HG03064 (cell line): ENCODE measurements around the gene DHRSX.
"Not testable (repeated sequence)": the region's sequence is repeated elsewhere in the genome, so short reads cannot be mapped to it uniquely, and the experiment has no call there.

Source experiments
- ATAC-seq: cut with Tn5 transposase; IDR thresholded peaks from one replicate; pipeline ENCODE4 v1.9.1; 2021; ENCODE audit warnings: low read depth; ENCODE audit not compliant: unreplicated experiment

Gene DHRSX

DNA sequence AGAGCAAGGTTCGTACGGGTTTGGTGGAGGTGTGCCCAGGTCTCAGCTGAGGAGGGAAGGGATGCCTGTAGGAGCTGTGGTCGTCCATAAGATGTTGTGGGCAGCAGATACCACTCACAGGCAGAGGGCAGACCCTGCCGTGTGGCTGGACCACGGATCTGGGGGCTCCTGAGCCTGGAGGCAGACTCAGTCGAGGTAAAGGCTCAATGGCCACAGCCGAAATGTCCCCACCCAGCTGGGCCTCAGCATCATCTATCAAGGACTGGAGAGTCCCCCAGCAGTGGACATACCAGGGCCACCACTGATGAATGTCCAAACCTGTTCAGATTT is 98.5 kb downstream of the DHRSX start:
- ATAC-seq: no peak

DNA sequence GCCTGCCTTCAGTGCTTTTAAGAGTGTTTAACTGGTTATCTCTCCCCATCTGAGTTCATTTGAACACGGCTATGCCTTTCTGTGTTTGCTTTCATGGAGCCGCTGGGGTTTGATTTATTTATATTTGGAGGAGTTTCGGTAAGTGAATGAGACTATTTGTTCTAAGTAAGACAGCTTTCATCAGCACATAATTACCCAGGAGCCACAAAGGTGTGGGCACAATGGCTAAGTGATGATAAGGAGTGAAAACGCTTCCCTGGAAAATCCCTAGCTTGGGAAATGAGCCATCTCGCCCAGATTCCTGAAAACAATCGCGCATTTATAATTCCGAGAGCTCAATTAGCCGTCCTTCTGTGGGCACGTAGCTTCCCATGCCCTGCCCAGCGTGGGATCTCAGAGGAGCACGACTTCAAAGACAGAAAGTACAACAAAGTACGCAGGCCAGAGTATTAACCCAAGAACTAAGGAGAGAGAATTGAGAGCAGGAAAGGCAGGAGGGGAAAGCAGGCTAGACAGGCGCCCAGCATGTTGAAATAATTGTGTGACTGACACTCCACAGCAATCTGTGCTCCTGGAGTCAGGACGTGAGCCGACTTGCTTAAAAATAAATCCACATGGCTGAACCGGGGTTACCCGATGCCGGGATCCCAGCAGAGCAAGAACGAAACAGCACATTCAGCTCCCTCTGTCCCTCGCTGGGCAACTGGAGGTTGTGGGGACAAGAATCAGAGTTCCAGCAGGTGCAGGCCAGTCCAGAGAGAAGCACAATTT is 99.0 kb downstream of the DHRSX start:
- ATAC-seq: no peak

DNA sequence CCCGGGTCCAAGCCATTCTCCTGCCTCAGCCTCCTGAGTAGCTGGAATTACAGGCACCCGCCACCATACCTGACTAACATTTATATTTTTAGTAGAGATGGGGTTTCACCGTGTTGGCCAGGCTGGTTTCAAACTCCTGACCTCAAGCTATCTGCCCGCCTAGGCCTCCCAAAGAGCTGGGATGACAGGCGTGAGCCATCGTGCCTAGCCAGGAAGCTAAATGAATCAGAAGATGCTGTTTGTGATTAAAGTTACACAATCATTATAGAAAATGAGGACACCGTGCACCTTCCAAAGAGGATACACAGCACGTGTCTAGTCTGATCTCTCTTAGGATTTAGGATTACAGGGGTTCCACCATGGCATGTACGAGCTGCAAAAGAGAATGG is 99.6 kb downstream of the DHRSX start:
- no peak for ATAC-seq

DNA sequence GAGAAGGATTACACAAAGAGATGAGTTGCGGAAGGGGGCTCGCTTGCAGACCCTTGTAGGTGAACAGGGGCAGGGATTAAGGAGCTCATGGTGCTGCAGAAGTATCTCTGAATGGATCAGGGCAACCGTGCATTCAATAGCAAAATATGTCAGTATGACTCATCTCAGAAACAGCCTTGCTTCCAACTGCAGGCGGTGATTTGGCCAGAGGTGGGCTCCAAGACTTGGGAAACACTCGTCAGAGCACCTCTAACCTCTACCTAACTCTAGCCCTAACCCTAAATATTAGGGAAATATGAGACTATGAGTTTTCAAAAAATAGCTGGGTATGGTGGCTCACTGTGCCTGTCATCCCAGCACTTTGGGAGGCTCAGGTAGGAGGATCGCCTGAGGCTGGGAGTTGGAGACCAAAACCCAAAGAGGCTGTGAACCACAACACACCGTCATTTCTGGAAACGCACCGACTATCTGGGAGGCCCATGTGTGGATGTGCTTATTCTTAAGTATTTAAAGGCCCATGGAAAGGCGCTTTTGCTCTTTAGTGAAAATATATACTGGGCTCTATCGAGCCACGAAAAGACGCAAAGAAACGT is 102.6 kb downstream of the DHRSX start:
- no peak for ATAC-seq

DNA sequence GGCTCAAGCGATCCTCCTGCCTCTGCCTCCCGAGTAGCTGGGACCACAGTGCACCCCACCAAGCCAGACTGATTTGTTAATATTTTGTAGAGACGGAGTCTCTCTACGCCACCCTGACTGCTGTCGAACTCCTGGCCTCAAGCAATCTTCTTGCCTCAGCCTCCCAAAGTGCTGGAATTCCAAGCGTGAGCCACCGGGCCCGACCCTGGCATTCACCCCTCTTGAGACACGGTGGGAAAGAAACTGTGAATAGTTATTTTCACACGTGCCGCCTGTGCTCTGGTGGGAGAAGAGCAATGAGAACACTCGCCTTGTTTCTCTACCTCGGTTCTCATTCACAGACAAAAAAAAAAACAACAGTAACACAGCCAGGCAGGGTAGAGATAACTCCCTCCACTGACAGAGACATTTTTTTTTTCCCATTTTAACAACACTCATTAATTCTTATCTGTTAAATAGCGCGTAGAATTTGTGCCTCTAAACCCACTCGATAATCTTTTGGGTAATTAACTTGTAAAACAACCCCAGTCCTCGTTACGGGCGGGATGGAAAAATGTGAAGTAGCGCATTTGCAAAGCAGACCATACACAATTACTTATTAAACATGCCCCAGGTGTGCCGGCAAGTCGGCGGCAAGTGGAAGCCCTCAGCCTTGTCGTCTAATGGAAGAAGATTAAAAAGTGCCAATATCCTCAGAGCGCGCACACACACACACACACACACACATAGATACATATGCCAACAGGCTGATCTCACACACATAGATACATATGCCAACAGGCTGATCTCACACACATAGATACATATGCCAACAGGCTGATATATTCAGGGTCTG is 103.3 kb downstream of the DHRSX start:
- no peak for ATAC-seq

DNA sequence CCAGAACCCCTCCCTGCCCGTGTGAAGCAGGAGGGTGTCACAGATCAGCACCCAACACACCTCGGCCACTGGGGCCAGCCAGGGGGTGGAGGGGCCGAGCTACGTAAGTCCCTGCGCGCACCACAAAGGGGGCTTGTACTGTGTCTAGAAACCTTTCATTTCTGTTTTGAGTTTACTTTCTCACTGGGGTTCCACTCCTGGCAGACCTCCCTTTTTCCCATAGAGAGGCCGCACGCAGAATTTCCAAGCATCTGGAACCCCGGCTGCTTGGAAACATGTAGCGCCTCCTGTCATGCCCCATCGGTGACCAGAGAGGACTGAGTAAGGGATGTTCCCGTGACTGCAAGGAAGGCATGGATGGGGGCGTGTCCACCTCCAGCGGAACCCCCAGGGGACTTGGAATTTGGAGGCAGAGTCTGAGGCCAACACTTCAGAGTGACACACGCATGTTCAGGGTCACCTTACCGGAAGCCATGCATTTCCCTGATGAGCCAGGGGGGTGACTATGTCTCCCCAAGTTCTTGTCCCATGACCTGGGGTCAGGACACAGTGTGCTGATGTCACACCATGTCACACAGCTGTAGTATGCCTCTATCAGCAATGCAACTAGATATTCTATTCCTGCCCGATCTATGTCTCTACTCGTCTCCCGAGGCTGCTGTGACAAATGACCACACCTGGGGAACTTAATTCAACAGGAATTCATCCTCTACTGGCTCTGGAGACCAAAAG is 105.3 kb downstream of the DHRSX start:
- no peak for ATAC-seq

DNA sequence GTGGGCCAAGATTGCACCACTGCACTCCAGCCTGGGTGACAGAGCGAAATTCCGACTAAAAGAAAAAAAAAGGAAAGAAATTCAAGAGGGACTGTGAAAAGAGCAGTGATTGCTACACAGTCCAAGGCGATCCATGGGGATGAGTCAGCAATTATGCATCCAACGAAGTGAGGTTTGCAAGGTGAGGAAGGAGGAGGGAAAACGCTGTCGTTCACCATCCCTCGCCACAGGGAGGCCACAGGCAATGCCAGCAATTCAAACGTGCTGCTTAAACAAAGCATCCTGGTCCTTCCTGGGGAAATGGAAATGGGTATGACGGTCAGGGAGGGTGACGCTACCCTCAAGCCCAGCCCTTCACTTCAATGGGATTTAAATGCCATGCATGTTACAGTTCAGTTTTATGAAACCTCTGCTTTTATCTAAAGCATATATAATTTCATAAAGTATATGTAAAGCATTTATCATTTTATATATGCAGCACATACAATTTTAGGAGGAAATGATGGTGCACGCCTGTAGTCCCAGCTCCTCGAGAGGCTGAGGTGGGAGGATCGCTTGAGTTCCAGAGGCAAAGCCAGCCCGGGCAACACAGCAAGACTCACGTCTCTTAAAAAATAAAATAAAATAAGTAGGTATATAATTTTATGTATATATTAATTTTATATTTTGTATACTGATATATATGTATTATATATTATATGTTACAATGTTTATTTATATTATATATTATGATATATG is 108.7 kb downstream of the DHRSX start:
- ATAC-seq: no peak

DNA sequence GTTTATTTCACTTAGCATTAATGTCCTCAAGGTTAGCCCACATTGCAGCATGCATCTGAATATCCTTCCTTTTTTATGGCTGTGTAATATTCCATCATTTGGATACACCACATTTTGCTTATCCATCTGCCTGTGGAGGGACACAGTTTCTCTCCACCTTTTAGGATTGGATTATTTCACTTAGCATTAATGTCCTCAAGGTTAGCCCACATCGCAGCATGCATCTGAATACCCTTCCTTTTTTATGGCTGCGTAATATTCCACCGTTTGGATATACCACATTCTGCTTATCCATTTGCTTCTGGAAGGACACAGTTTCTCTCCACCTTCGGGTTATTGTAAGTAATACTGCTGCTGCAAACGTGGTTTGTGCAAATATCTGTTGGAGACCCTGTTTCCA is 110.0 kb downstream of the DHRSX start:
- ATAC-seq: no peak

DNA sequence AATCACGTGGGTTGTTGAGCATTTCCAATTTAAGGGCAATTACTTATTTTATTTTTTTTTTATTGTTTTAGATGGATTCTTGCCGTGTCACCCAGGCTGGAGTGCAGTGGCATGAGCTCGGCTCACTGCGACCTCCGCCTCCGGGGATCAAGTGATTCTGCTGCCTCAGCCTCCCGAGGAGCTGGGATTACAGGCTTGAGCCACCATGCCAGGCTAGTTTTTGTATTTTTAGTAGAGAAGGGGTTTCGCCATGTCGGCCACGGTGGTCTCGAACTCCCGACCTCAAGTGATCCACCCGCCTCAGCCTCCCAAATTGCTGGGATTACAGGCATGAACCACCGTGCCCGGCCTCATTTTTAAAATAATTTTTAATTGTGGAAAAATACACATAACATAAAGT is 111.0 kb downstream of the DHRSX start:
- not testable (repeated sequence) for ATAC-seq

DNA sequence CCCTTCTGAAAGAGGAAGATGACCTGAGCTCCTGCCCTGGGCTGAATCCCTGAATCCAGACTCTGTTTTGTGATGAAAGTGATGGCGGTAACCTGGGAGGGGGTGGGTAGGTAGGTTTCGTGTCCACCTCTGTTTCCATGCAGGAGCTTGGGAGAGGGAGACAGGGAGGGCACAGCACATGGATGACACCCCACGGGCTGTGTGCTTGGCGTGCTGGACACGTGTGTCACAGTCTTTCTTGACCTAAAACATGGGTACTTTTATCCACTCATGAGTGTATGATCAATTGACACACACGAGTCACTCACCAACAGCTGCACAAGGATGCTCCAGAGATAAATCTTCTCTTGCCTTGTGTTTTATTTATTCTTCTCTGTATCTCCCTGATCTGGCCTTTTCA is 111.5 kb downstream of the DHRSX start:
- ATAC-seq: no peak

DNA sequence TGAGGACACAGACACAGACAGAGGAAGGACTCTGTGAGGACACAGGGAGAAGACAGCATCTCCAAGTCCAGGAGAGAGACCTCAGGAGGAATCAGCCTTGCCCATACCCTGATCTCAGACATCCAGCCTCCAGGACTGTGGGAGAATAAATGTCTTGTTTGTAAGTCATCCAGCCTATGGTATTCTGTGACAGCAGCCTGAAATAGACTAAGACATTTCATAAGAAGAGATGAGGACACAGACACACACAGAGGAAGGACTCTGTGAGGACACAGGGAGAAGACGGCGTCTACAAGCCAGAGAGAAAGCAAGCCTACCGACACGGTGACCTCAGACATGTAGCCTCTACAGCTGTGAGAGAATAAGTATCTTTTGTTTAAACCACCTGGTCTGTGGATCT is 112.1 kb downstream of the DHRSX start:
- no peak for ATAC-seq

DNA sequence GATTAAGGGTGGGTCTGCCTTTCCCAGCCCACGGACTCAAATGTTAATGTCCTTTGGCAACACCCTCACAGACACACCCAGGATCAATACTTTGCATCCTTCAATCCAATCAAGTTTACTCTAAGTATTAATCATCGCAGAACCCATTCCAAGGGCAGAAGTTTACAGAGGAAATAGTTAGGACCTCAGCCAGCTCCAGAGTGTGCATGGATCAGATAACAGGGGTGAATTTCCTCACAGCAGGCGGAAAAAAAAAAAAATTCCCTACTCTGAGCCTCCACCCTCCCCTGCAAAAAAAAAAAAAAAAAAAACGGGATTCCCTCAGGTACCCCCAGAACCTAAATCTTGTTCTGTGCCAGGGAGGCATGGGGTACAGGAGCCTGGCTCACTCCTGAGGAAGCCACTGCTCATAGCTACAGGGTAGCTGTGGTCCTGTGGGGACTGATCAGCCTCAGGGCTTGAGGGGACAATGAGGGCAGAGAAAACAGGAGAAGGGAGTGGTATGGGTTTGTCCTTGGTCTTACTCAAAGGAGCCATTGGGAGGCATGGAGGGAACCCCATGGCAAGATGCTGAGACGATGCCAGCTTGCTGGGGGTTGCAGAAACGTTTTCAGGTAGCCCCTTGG is 113.0 kb downstream of the DHRSX start:
- no peak for ATAC-seq

DNA sequence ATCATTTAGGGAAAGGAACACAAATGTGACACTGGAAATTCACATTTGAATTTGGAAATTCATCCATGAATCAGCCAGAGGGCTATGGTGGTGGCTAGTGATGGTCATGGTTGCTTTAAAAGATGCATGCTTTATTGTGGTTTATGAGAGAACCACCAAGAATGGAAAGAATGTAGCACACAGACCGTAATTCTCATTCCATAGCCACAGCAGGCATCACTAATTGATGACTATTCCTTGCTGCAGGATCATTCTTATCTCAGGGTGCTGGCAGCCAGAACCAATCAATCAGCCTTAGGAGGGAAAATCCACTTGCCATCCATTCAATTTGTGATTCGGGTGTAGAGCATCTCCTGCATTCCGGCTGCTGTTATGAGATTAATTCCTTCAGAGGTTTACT is 115.6 kb downstream of the DHRSX start:
- no peak for ATAC-seq

DNA sequence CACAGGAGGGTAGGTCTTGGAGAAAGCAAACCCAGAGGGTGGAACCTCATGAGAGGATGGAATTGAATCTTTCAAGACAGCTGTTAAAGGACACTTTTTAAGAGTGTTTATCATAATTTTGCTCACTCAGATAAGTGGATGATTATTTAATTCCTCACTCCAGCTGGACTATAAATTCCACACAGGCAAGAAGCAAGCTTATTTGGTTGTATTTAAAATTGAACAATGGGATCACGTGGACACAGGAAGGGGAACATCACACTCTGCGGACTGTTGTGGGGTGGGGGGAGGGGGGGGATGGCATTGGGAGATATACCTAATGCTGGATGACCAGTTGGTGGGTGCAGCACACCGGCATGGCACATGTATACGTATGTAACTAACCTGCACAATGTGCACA is 116.3 kb downstream of the DHRSX start:
- ATAC-seq: no peak

DNA sequence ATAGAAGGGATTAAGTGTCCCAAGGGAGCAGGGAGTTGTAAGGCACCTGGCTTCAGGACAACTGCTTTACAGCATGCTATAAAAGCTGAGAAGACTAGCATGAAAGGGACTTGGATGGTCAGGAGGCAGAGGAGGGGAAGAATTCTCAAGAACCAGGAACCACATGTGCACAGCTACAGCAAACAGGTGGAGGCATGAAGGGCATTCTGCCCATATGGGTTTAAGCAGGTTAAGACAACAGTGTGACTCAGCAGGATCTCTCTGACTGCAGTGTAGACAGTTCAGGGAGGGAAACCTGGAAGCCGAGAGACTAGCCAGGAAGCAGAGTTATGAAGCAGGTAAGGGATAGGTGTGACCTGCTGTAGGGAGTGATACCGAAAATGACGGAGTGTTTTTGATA is 117.0 kb downstream of the DHRSX start:
- ATAC-seq: no peak

DNA sequence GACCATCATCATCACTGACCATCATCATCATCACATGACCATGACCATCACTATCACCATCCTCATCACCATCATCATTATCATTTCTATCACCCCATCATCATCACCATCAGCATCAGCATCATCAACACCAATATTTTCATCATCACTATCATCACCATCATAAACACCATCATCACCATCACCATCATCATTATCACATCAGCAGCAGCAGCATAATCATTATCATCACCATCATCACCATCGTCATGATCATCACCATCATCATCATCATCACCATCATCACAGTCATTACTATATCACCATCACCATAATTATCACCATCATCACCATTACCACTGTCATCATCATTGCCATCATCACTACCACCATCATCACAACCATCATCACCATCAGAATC is 117.6 kb downstream of the DHRSX start:
- no peak for ATAC-seq

DNA sequence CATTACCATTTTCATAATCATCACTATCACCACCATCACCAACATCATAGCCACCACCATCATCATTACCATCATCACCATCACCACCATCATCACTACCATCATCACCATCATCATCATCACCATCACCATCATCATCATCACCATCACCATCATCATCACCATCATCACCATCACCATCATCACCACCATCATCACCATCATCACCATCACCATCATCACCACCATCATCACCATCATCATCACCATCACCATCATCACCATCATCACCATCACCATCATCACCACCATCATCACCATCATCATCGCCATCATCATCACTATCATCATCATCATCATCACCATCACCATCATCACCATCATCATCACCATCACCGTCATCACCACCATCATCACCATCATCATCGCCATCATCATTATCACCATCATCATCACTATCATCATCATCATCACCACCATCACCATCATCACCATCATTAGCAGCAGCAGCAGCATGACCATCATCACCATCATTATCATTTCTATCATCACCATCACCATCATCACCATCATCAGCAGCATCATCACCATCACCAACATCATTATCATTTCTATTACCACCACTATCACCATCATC is 118.2 kb downstream of the DHRSX start:
- not testable (repeated sequence) for ATAC-seq

DNA sequence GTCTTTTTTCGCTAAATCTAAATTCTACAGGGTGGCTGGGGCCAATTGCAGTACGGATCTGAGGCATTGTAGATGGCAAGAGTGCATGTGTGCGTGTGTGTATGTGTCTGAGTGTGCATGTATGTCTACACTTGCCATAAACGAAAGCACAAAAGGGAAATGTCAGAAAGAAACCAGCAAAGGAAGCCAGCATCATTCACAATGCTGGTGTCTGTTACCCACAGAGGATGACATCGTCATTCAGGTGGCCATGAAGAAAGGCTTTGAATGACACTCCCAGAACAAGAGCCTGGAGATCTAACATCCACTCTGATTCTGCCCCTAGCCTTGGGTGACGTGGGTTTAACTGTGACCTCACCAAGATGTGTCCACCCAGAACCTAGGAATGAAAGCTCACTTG is 124.6 kb downstream of the DHRSX start:
- ATAC-seq: no peak

DNA sequence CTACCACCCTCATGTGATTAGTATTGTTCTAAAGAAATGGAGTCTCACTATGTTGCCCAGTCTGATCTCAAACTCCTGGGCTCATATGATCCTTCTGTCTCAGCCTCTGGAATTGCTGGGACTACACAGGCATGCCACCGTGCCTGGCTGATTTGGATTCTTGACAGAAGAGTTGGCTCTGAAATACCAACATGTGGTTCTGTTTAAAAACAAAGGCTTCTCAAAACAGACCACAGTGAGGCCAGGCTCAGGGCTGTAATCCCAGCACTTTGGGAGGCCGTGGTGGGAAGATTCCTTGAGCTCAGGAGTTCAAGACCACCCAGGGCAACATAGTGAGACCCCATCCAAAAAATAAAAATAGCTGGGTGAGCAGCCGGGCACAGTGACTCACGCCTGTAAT is 126.7 kb downstream of the DHRSX start:
- ATAC-seq: no peak

DNA sequence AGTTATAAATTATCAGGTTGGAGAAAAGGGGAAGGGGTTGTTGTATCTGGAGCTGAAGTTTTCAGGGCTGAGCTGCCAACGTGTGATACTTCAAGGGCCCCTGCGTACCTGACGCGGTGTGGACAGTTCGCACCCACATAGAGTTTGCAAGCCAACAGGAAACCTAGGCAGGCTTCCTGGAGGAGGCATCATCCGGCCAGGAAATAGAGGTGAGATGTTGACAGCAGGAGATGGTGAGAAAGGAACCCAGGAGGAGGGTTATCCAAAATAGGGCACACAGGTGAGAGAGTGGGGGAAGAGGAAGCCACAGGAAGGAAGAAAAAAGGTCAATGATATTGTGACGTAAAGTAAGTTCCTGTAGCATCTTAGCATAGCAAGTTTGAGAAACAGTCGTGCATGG is 127.2 kb downstream of the DHRSX start:
- ATAC-seq: no peak
